ENCODE results near the gene ST3GAL2. TPM values are rescaled to one million over a fixed set of nuclear protein-coding genes. Genes with fewer than 3 reads are reported as not detected.

ST3GAL2 gene
- total and polyA plus RNA-seq, 10 of the 15 experiments (the other 5 are each of a cell fraction or from before 2014, with no cell fraction given), result 0.95 to 61.7 (median 25.9) TPM

DNA sequence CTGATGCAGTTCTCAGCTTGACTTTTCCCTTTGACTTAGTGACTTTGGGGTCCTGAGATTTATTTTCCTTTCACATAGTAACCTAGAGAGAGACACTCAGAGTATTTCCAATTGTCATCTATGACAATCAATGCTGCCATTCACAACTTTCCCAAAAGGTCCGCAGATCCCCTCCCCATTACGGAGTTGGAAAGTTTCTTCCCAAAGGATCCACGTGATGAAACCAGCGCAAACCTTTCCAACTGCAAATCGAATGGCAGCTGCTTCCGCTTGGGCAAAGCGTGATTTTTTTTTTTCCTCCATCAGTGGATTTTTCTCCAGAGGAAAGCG lies 15.0 kb upstream of the ST3GAL2 start (continued):
- TF ChIP-seq, protein P1, sequence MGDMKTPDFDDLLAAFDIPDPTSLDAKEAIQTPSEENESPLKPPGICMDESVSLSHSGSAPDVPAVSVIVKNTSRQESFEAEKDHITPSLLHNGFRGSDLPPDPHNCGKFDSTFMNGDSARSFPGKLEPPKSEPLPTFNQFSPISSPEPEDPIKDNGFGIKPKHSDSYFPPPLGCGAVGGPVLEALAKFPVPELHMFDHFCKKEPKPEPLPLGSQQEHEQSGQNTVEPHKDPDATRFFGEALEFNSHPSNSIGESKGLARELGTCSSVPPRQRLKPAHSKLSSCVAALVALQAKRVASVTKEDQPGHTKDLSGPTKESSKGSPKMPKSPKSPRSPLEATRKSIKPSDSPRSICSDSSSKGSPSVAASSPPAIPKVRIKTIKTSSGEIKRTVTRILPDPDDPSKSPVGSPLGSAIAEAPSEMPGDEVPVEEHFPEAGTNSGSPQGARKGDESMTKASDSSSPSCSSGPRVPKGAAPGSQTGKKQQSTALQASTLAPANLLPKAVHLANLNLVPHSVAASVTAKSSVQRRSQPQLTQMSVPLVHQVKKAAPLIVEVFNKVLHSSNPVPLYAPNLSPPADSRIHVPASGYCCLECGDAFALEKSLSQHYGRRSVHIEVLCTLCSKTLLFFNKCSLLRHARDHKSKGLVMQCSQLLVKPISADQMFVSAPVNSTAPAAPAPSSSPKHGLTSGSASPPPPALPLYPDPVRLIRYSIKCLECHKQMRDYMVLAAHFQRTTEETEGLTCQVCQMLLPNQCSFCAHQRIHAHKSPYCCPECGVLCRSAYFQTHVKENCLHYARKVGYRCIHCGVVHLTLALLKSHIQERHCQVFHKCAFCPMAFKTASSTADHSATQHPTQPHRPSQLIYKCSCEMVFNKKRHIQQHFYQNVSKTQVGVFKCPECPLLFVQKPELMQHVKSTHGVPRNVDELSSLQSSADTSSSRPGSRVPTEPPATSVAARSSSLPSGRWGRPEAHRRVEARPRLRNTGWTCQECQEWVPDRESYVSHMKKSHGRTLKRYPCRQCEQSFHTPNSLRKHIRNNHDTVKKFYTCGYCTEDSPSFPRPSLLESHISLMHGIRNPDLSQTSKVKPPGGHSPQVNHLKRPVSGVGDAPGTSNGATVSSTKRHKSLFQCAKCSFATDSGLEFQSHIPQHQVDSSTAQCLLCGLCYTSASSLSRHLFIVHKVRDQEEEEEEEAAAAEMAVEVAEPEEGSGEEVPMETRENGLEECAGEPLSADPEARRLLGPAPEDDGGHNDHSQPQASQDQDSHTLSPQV (IDR thresholded peaks at IDR 0.05), result no peak
- TF ChIP-seq ZNF24 (IDR thresholded peaks at IDR 0.05) (no peak), POLR2A (IDR thresholded peaks at IDR 0.05; ENCODE audit: low read depth, low read length) (no peak), MTA3 (IDR thresholded peaks at IDR 0.05; ENCODE audit: borderline replicate concordance, low read length) (no peak), SIX5 (IDR thresholded peaks at IDR 0.05; ENCODE audit: low read depth, low read length, severe bottlenecking) (no peak), ZBED1 (IDR thresholded peaks at IDR 0.05; ENCODE audit: borderline replicate concordance) (no peak), POLR2AphosphoS2 (IDR thresholded peaks at IDR 0.05; ENCODE audit: low read depth, low read length) (no peak), NR2C2 (IDR thresholded peaks at IDR 0.05; ENCODE audit: borderline replicate concordance, control insufficient read depth, insufficient read length, low read depth) (no peak), ZNF384 (IDR thresholded peaks at IDR 0.05; ENCODE audit: borderline replicate concordance, low read depth, low read length) (no peak; the same call in none of the 2 replicates), NFXL1 (IDR thresholded peaks at IDR 0.05; ENCODE audit: borderline replicate concordance) (no peak), TCF7 (IDR thresholded peaks at IDR 0.05; ENCODE audit: borderline replicate concordance) (no peak), CREM (IDR thresholded peaks at IDR 0.05; ENCODE audit: low read depth) (no peak), POU2F2 (IDR thresholded peaks at IDR 0.05; ENCODE audit: borderline replicate concordance, low read depth, low read length) (no peak), STAT3 (IDR thresholded peaks at IDR 0.05; ENCODE audit: low read depth, low read length) (no peak), BHLHE40 (IDR thresholded peaks at IDR 0.05; ENCODE audit: borderline replicate concordance in 1 of 2, low read depth in 2 of 2, low read length in 1 of 2) (0 out of 4 replicates have a peak, but pooled peaks have one; percentile 18 to 20), NBN (IDR thresholded peaks at IDR 0.05) (no peak), HDAC2 (IDR thresholded peaks at IDR 0.05) (no peak), CHD4 (IDR thresholded peaks at IDR 0.05) (no peak)
- TF ChIP-seq, protein P2, sequence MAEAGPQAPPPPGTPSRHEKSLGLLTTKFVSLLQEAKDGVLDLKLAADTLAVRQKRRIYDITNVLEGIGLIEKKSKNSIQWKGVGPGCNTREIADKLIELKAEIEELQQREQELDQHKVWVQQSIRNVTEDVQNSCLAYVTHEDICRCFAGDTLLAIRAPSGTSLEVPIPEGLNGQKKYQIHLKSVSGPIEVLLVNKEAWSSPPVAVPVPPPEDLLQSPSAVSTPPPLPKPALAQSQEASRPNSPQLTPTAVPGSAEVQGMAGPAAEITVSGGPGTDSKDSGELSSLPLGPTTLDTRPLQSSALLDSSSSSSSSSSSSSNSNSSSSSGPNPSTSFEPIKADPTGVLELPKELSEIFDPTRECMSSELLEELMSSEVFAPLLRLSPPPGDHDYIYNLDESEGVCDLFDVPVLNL (IDR thresholded peaks at IDR 0.05; ENCODE audit: low read depth, low read length), result no peak
- TF ChIP-seq, protein P3, sequence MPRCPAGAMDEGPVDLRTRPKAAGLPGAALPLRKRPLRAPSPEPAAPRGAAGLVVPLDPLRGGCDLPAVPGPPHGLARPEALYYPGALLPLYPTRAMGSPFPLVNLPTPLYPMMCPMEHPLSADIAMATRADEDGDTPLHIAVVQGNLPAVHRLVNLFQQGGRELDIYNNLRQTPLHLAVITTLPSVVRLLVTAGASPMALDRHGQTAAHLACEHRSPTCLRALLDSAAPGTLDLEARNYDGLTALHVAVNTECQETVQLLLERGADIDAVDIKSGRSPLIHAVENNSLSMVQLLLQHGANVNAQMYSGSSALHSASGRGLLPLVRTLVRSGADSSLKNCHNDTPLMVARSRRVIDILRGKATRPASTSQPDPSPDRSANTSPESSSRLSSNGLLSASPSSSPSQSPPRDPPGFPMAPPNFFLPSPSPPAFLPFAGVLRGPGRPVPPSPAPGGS (IDR thresholded peaks at IDR 0.05; ENCODE audit: borderline replicate concordance, insufficient read depth, low read depth, low read length, poor library complexity, severe bottlenecking), result no peak

Data from GM12878 (cell line).